Mammary epithelial cell (primary cell): ENCODE measurements around the gene HNRNPC.

ENCODE experiments used
- EZH2 ChIP-seq: IDR thresholded peaks from 2 replicates; pipeline ENCODE4 v1.6.1; 2012; ENCODE audit warnings: low read length, inconsistent platforms, borderline replicate concordance
- TF ChIP-seq, protein P1 (sequence below), 2 donors: IDR thresholded peaks in 1 of 2; conservative IDR thresholded peaks in 1 of 2; 2 replicates each; pipeline ENCODE4 v1.5.1; 2011 to 2012; ENCODE audit warnings: inconsistent platforms in 2 of 2, low read length in 2 of 2, mild to moderate bottlenecking in 2 of 2, control low read depth in 1 of 2, low read depth in 1 of 2; ENCODE audit not compliant: insufficient read depth in 1 of 2; ENCODE audit errors: extremely low read depth in 1 of 2

- TF ChIP-seq, protein P1, sequence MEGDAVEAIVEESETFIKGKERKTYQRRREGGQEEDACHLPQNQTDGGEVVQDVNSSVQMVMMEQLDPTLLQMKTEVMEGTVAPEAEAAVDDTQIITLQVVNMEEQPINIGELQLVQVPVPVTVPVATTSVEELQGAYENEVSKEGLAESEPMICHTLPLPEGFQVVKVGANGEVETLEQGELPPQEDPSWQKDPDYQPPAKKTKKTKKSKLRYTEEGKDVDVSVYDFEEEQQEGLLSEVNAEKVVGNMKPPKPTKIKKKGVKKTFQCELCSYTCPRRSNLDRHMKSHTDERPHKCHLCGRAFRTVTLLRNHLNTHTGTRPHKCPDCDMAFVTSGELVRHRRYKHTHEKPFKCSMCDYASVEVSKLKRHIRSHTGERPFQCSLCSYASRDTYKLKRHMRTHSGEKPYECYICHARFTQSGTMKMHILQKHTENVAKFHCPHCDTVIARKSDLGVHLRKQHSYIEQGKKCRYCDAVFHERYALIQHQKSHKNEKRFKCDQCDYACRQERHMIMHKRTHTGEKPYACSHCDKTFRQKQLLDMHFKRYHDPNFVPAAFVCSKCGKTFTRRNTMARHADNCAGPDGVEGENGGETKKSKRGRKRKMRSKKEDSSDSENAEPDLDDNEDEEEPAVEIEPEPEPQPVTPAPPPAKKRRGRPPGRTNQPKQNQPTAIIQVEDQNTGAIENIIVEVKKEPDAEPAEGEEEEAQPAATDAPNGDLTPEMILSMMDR (conservative IDR thresholded peaks at IDR 0.05 in 1 of 2, IDR thresholded peaks at IDR 0.05 in 1 of 2; ENCODE audit: extremely low read depth in 1 of 2, insufficient read depth in 1 of 2, low read depth in 1 of 2, low read length in 2 of 2) = no peak
- no peak for TF ChIP-seq EZH2
Measured at GRCh38 chr14:21220874-21221477, 48.3 kb downstream of the HNRNPC start.
